Fibroblast of villous mesenchyme (primary cell): ENCODE measurements around the gene KMT2E. TPM values are rescaled to one million over a fixed set of nuclear protein-coding genes. Genes with fewer than 3 reads are reported as not detected.

ENCODE experiments used
- DNase-seq: peaks from one replicate; pipeline ENCODE4 v3.0.0-alpha.2; 2010; ENCODE audit warnings: low read depth
- H3K4me3 ChIP-seq: 2 replicates; pipeline ENCODE4 v1.5.1; 2011; ENCODE audit warnings: low read depth, mild to moderate bottlenecking, low read length
- CTCF ChIP-seq: IDR thresholded peaks from 2 replicates; pipeline ENCODE4 v1.5.1; 2012; ENCODE audit warnings: low read depth, mild to moderate bottlenecking, low read length; ENCODE audit not compliant: insufficient read depth
- total RNA-seq: library from RNA; depleted of rRNA; stranded (reverse); fragments of >200 nt; gene quantifications from 2 replicates; pipeline ENCODE4 v1.2.3, GENCODE V29; 2012

The KMT2E gene
- total RNA-seq, 1 donor, result 110 TPM

GRCh38 chr7:105112440-105113418 lies 98.7 kb downstream of the KMT2E start:
- H3K4me3 ChIP-seq, result no peak overlapping the region
- TF ChIP-seq CTCF, result no peak
- DNase-seq, result no peak

GRCh38 chr7:105118612-105119600 lies 104.9 kb downstream of the KMT2E start:
- no peak overlapping the region for H3K4me3 ChIP-seq
- no peak for TF ChIP-seq CTCF
- no peak for DNase-seq

GRCh38 chr7:105122619-105123018 lies 108.6 kb downstream of the KMT2E start:
- no peak overlapping the region for H3K4me3 ChIP-seq
- no peak for TF ChIP-seq CTCF
- DNase-seq, result no peak

- no peak overlapping the region for H3K4me3 ChIP-seq
- no peak for DNase-seq
- TF ChIP-seq CTCF, result no peak
Measured at GRCh38 chr7:105125745-105126144, 111.7 kb downstream of the KMT2E start.

GRCh38 chr7:105126436-105126975 lies 112.5 kb downstream of the KMT2E start:
- DNase-seq, result no peak
- no peak overlapping the region for H3K4me3 ChIP-seq
- no peak for TF ChIP-seq CTCF

- no peak for TF ChIP-seq CTCF
- no peak for DNase-seq
- H3K4me3 ChIP-seq, result no peak overlapping the region
Measured at GRCh38 chr7:105127179-105127578, 113.2 kb downstream of the KMT2E start.
